GM12878 (cell line): ENCODE results near the gene CCDC57. TPM values are rescaled to one million over a fixed set of nuclear protein-coding genes. Genes with fewer than 3 reads are reported as not detected.

ENCODE experiments used
- ATAC-seq: fragments of 200-7000 bp; cut with Tn5 transposase; 3 replicates; pipeline ENCODE4 v1.9.1; 2020; ENCODE audit warnings: mild to moderate bottlenecking, moderate library complexity
- BruUV-seq: library from RNA; stranded (reverse); fragments of 400-500 nt; replicated peaks from 2 replicates; lab custom pipeline; 2021; lab: Mats Ljungman, UMichigan
- CTCF ChIA-PET: fragments of 300-600 bp; sonication (Branson Sonifier 250); formaldehyde crosslinking; extraction: SDS; loops from one replicate; lab custom pipeline; 2021; ENCODE audit warnings: inconsistent platforms; lab: Yijun Ruan, JAX
- POLR2A ChIA-PET: fragments of 350-600 bp; formaldehyde crosslinking; extraction: SDS; loops from one replicate; lab custom pipeline; 2021; ENCODE audit warnings: inconsistent platforms; lab: Charles Lee
- RAD21 ChIA-PET: fragments of 300-600 bp; sonication (Branson Sonifier 250); formaldehyde crosslinking; loops from one replicate; lab custom pipeline; 2023; ENCODE audit warnings: antibody characterized with exemption; ENCODE audit not compliant: unreplicated experiment; lab: Charles Lee
- SMC1A ChIA-PET: fragments of 300-600 bp; sonication (Branson Sonifier 250); formaldehyde crosslinking; loops from one replicate; lab custom pipeline; 2023; ENCODE audit not compliant: unreplicated experiment, uncharacterized antibody; lab: Charles Lee
- DNase-seq: peaks from one replicate; pipeline ENCODE4 v3.0.0-alpha.2; 2011; ENCODE audit warnings: low read depth, low spot score
- FAIRE-seq: peaks from 3 replicates; lab custom pipeline; 2011; peaks lifted over from hg19 to GRCh38; lab: Jason Lieb, UNC
- H2AFZ ChIP-seq: 2 replicates; pipeline ENCODE4 v1.6.0; 2011; ENCODE audit warnings: low read depth, low read length, control low read depth; ENCODE audit not compliant: control insufficient read depth
- H3K27ac ChIP-seq: 2 replicates; pipeline ENCODE4 v1.5.1; 2011; ENCODE audit warnings: control low read depth; ENCODE audit not compliant: control insufficient read depth, insufficient read depth
- H3K27me3 ChIP-seq, 2 experiments: replicated peaks in 1 of 2; 2 replicates each; pipeline versions ENCODE4 v1.6.0 to v1.6.1; 2011; ENCODE audit warnings: low read length in 1 of 2; ENCODE audit not compliant: control insufficient read depth in 2 of 2, insufficient read depth in 2 of 2
- H3K36me3 ChIP-seq, 2 experiments: 2 replicates each; pipeline ENCODE4 v1.5.1; 2011; ENCODE audit warnings: low read length in 1 of 2; ENCODE audit not compliant: control insufficient read depth in 2 of 2, insufficient read depth in 2 of 2
- H3K4me1 ChIP-seq: 2 replicates; pipeline ENCODE4 v1.6.1; 2011; ENCODE audit warnings: mild to moderate bottlenecking, low read length, moderate library complexity, mixed read lengths; ENCODE audit not compliant: control insufficient read depth, insufficient read depth
- H3K4me2 ChIP-seq: 2 replicates; pipeline ENCODE4 v1.6.0; 2011; ENCODE audit warnings: control low read depth; ENCODE audit not compliant: control insufficient read depth, insufficient read depth
- H3K4me3 ChIP-seq: fragments of 200-600 bp; sonication (generic); 2 replicates; pipeline ENCODE4 v1.5.1; 2016
- H3K79me2 ChIP-seq: 2 replicates; pipeline ENCODE4 v1.6.0; 2011; ENCODE audit warnings: low read length; ENCODE audit not compliant: control insufficient read depth, insufficient read depth
- H3K9ac ChIP-seq: 2 replicates; pipeline ENCODE4 v1.8.0; 2011; ENCODE audit warnings: low read length, control low read depth, mixed read lengths; ENCODE audit not compliant: control insufficient read depth, insufficient read depth
- H3K9me3 ChIP-seq: replicated peaks from 3 replicates; pipeline ENCODE4 v1.5.1; 2011; ENCODE audit warnings: mild to moderate bottlenecking, low read length; ENCODE audit not compliant: control insufficient read depth, insufficient read depth
- H4K20me1 ChIP-seq: 2 replicates; pipeline ENCODE4 v1.6.0; 2011; ENCODE audit not compliant: control insufficient read depth, insufficient read depth
- BHLHE40 ChIP-seq, 2 experiments: fragments of 450-650 bp in 1 of 2; IDR thresholded peaks; 2 replicates each; pipeline ENCODE4 v1.6.1; 2011 to 2017; ENCODE audit warnings: low read depth in 2 of 2, borderline replicate concordance in 1 of 2, improper control_type of control experiment in 1 of 2, low read length in 1 of 2, mild to moderate bottlenecking in 1 of 2
- BMI1 ChIP-seq: fragments of 450-650 bp; IDR thresholded peaks from 2 replicates; pipeline ENCODE4 v1.6.1; 2016; ENCODE audit warnings: mild to moderate bottlenecking, moderate library complexity, borderline replicate concordance
- CEBPB ChIP-seq, 2 experiments: fragments of 150-350 bp in 1 of 2; IDR thresholded peaks; 2 replicates each; pipeline ENCODE4 v1.6.1; 2012 to 2014; ENCODE audit warnings: low read depth in 2 of 2, low read length in 2 of 2, borderline replicate concordance in 1 of 2, inconsistent platforms in 1 of 2
- HCFC1 ChIP-seq: fragments of 150-350 bp; IDR thresholded peaks from 2 replicates; pipeline ENCODE4 v1.6.1; 2014; ENCODE audit warnings: low read length
- PAX5 ChIP-seq: IDR thresholded peaks from 2 replicates; pipeline ENCODE4 v1.6.1; 2011; ENCODE audit warnings: low read depth, low read length, borderline replicate concordance
- POLR2A ChIP-seq: IDR thresholded peaks from 2 replicates; pipeline ENCODE4 v1.6.1; 2011; ENCODE audit warnings: low read depth, mild to moderate bottlenecking, low read length
- POU2F2 ChIP-seq: IDR thresholded peaks from 3 replicates; pipeline ENCODE4 v1.6.1; 2011; ENCODE audit warnings: low read depth, mild to moderate bottlenecking, low read length, borderline replicate concordance
- SREBF1 ChIP-seq: IDR thresholded peaks from 2 replicates; pipeline ENCODE4 v1.6.1; 2012; ENCODE audit warnings: mild to moderate bottlenecking, low read length
- STAT3 ChIP-seq: IDR thresholded peaks from 2 replicates; pipeline ENCODE4 v1.6.1; 2011; ENCODE audit warnings: low read depth, low read length, improper control_type of control experiment
- TBL1XR1 ChIP-seq: IDR thresholded peaks from 2 replicates; pipeline ENCODE4 v1.6.1; 2012; ENCODE audit warnings: low read depth, low read length, improper control_type of control experiment
- TCF3 ChIP-seq: IDR thresholded peaks from 2 replicates; pipeline ENCODE4 v1.6.1; 2012; ENCODE audit warnings: low read depth, mild to moderate bottlenecking, low read length, borderline replicate concordance; ENCODE audit not compliant: insufficient read depth
- WGBS: methylation state at CpG from one replicate; pipeline ENCODE4 v1.1.6; 2016; ENCODE audit warnings: low lambda C conversion rate; ENCODE audit not compliant: insufficient replicate concordance, insufficient coverage; ENCODE audit errors: missing lambda C conversion rate; 5-methylcytosine and 5-hydroxymethylcytosine counted together
- in situ Hi-C: fragments of 300-500 bp; cut with MboI; formaldehyde crosslinking; loops from 9 replicates; pipeline ENCODE4 v1.14.3; 2018; ENCODE audit warnings: mixed read lengths
- intact Hi-C: fragments of 100-400 bp; cut with micrococcal nuclease; formaldehyde crosslinking; loops from one replicate; pipeline ENCODE4 v1.14.2; 2022; ENCODE audit not compliant: unreplicated experiment
- polyA plus RNA-seq, 11 experiments: library from polyadenylated mRNA; depleted of rRNA in 4 of 11; unstranded in 6 of 11; stranded (reverse) in 5 of 11; fragments of >200 nt; fragmentation: Nextera tagmentation in 4 of 11; fragmentation: Illumina TruSeq in 1 of 11; extraction: Ambion mirVana in 4 of 11; extraction: Trizol in 1 of 11; gene quantifications; 1 replicate in 1 of 11; 2 replicates in 10 of 11; pipeline versions ENCODE4 v1.2.1 to v1.2.3, GENCODE V29; 2011 to 2016; ENCODE audit warnings: inconsistent platforms in 2 of 11, missing spikeins in 2 of 11, low read depth in 1 of 11
- total RNA-seq, 4 experiments: library from RNA; depleted of rRNA in 3 of 4; stranded (reverse); fragments of >200 nt in 3 of 4; fragmentation: Illumina TruSeq in 1 of 4; extraction: Trizol in 1 of 4; gene quantifications; 2 replicates each; pipeline versions ENCODE4 v1.2.1 to v1.2.3, GENCODE V29; 2013 to 2021
- TF ChIP-seq, protein P1 (sequence below): fragments of 450-650 bp; conservative IDR thresholded peaks from 2 replicates; pipeline ENCODE4 v1.6.1; 2017; ENCODE audit warnings: mild to moderate bottlenecking, moderate library complexity
- TF ChIP-seq, protein P2 (sequence below): fragments of 450-650 bp; IDR thresholded peaks from 2 replicates; pipeline ENCODE4 v1.6.1; 2016; ENCODE audit warnings: mild to moderate bottlenecking
- TF ChIP-seq, protein P3 (sequence below): fragments of 450-650 bp; IDR thresholded peaks from 2 replicates; pipeline ENCODE4 v1.6.1; 2018; ENCODE audit warnings: mild to moderate bottlenecking, low read depth, moderate library complexity; ENCODE audit not compliant: partially characterized antibody
- TF ChIP-seq, protein P4 (sequence below): IDR thresholded peaks from 2 replicates; pipeline ENCODE4 v1.6.1; 2012; ENCODE audit warnings: low read depth, low read length, improper control_type of control experiment

CCDC57 gene
- total and polyA plus RNA-seq, 10 of the 15 experiments (the other 5 are each of a cell fraction or from before 2014, with no cell fraction given), result 5.4 to 123 (median 45.8) TPM

DNA sequence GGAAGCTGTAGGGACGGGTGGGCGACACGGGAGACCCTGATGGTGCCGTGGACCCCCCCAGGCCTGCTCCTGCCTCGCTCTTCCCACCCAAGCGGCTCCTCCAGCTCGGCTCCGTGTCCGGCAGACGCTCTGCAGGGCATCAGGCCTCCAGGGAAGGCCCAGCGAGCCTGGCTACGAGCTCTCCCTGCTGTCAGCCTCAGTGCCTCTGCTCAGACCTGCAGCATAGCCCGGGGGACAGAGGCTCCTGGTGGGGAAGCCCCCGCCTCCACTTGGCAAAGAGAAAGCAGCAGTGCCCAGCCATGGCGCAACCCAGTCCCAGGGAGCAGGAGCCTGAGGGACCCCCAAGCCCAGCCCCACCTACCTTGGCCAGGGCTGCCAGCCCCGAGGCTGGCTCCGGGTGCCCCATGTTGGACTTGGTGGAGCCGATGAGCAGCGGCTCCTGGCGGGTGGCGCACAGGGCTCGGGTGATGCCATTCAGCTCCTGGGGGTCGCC lies 120.5 kb downstream of the CCDC57 start:
- no peaks in the 10 kb centered on the region; the same call in 1 of the 2 replicates for H4K20me1 ChIP-seq
- ChIA-PET SMC1A (no interaction called here), CTCF (no interaction called here), RAD21 (no interaction called here), POLR2A (no interaction called here)
- no peak for FAIRE-seq
- peaks cover 7% of the 10 kb centered on the region for H3K4me1 ChIP-seq
- no peaks in the 10 kb centered on the region for H3K27me3 ChIP-seq
- no peak for ATAC-seq
- H3K4me2 ChIP-seq, result no peak overlapping the region
- H2AFZ ChIP-seq, result no peak overlapping the region
- no TSS peak for BruUV-seq
- H3K9ac ChIP-seq, result no peak overlapping the region
- WGBS, result 92% methylated on average over 22 of the region's 23 CpGs
- in situ Hi-C loops, result no loop called here
- H3K4me3 ChIP-seq, result no peak overlapping the region
- no peak overlapping the region for H3K27ac ChIP-seq
- H3K9me3 ChIP-seq, result no peaks in the 10 kb centered on the region
- DNase-seq, result no peak
- TF ChIP-seq SREBF1 (no peak), BMI1 (no peak), HCFC1 (no peak), POLR2A (no peak; the same call in 1 of the 2 replicates), TBL1XR1 (no peak), BHLHE40 (IDR thresholded peaks at IDR 0.05; ENCODE audit: borderline replicate concordance in 1 of 2, low read depth in 2 of 2, low read length in 1 of 2) (no peak), STAT3 (no peak), TCF3 (no peak), POU2F2 (no peak), CEBPB (IDR thresholded peaks at IDR 0.05; ENCODE audit: borderline replicate concordance in 1 of 2, low read depth in 2 of 2, low read length in 2 of 2) (no peak), PAX5 (no peak)
- TF ChIP-seq, protein P1, sequence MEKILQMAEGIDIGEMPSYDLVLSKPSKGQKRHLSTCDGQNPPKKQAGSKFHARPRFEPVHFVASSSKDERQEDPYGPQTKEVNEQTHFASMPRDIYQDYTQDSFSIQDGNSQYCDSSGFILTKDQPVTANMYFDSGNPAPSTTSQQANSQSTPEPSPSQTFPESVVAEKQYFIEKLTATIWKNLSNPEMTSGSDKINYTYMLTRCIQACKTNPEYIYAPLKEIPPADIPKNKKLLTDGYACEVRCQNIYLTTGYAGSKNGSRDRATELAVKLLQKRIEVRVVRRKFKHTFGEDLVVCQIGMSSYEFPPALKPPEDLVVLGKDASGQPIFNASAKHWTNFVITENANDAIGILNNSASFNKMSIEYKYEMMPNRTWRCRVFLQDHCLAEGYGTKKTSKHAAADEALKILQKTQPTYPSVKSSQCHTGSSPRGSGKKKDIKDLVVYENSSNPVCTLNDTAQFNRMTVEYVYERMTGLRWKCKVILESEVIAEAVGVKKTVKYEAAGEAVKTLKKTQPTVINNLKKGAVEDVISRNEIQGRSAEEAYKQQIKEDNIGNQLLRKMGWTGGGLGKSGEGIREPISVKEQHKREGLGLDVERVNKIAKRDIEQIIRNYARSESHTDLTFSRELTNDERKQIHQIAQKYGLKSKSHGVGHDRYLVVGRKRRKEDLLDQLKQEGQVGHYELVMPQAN, result no peak
- TF ChIP-seq, protein P2, sequence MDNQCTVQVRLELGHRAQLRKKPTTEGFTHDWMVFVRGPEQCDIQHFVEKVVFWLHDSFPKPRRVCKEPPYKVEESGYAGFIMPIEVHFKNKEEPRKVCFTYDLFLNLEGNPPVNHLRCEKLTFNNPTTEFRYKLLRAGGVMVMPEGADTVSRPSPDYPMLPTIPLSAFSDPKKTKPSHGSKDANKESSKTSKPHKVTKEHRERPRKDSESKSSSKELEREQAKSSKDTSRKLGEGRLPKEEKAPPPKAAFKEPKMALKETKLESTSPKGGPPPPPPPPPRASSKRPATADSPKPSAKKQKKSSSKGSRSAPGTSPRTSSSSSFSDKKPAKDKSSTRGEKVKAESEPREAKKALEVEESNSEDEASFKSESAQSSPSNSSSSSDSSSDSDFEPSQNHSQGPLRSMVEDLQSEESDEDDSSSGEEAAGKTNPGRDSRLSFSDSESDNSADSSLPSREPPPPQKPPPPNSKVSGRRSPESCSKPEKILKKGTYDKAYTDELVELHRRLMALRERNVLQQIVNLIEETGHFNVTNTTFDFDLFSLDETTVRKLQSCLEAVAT, result no peak
- TF ChIP-seq, protein P3, sequence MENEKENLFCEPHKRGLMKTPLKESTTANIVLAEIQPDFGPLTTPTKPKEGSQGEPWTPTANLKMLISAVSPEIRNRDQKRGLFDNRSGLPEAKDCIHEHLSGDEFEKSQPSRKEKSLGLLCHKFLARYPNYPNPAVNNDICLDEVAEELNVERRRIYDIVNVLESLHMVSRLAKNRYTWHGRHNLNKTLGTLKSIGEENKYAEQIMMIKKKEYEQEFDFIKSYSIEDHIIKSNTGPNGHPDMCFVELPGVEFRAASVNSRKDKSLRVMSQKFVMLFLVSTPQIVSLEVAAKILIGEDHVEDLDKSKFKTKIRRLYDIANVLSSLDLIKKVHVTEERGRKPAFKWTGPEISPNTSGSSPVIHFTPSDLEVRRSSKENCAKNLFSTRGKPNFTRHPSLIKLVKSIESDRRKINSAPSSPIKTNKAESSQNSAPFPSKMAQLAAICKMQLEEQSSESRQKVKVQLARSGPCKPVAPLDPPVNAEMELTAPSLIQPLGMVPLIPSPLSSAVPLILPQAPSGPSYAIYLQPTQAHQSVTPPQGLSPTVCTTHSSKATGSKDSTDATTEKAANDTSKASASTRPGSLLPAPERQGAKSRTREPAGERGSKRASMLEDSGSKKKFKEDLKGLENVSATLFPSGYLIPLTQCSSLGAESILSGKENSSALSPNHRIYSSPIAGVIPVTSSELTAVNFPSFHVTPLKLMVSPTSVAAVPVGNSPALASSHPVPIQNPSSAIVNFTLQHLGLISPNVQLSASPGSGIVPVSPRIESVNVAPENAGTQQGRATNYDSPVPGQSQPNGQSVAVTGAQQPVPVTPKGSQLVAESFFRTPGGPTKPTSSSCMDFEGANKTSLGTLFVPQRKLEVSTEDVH, result no peak
- TF ChIP-seq, protein P4, sequence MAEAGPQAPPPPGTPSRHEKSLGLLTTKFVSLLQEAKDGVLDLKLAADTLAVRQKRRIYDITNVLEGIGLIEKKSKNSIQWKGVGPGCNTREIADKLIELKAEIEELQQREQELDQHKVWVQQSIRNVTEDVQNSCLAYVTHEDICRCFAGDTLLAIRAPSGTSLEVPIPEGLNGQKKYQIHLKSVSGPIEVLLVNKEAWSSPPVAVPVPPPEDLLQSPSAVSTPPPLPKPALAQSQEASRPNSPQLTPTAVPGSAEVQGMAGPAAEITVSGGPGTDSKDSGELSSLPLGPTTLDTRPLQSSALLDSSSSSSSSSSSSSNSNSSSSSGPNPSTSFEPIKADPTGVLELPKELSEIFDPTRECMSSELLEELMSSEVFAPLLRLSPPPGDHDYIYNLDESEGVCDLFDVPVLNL, result no peak
- peaks cover 15 to 69% of the 10 kb centered on the region in 2 experiments for H3K36me3 ChIP-seq
- intact Hi-C loops, result no loop called here
- peaks cover 22% of the 10 kb centered on the region for H3K79me2 ChIP-seq
